Ramos (cell line): ENCODE results near the gene NAV2.

Source experiments
- in situ Hi-C: fragments of 300-500 bp; cut with MboI; formaldehyde crosslinking; loops from one replicate; pipeline ENCODE4 v1.14.3; 2022; ENCODE audit warnings: low sequenced_read_pairs; ENCODE audit not compliant: unreplicated experiment

Gene NAV2

DNA sequence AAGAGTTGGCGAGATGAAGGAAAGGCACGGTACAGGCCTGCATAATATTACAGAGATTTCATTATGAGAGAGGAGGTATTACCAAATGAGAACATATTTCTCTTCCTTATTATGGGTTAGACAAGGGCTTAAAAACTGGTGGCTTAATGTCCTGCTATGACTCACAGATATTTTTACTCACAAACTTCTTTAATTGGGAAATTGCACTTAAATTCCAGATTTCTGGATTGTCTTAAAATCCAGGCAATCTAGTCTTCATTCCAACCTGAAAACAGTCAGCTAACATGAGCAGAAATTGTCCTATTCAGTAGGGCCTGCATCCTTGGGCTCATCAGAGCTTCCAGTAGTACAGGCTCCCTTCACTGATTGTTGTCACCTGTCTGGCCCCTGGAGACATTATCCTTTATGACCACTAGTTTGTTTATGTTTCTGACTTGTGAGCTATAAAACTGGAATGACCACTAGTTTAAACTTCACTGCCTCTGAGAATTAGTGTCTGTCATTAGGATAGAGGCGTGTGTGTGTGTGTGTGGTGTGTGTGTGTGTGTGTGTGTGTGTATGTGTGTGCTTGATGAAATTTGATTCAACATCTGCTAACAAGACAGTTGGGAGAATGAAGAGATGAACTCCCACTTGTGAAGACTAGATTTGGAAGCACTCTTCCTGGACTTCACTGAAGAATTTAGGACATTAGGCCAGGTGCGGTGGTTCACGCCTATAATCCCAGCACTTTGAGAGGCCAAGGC lies 422.5 kb downstream of the NAV2 start:
- in situ Hi-C loops: loop anchor here (25.0 kb wide), 1 partner anchor 573 kb away; no protein-coding TSS in a partner anchor

DNA sequence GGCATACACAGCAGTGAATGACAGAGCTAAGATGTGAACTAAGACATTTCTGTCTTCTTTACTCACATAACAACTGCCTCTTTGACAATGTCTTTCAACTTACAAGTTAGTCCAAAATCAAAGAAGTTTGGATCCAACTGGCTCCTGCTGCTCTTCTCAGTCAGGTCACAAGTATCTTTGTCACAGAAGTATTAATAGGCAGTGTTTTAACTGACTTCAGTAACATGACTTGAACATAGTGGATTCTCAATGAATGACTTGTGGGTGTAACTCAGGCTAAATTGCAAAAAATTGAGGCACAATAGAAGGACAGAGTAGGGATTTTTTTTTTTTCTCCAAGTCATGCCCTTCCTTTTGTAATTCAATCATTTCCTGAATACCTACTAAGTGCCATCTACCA lies 425.0 kb downstream of the NAV2 start:
- in situ Hi-C loops: loop anchor here (25.0 kb wide), 1 partner anchor 575 kb away; no protein-coding TSS in a partner anchor

DNA sequence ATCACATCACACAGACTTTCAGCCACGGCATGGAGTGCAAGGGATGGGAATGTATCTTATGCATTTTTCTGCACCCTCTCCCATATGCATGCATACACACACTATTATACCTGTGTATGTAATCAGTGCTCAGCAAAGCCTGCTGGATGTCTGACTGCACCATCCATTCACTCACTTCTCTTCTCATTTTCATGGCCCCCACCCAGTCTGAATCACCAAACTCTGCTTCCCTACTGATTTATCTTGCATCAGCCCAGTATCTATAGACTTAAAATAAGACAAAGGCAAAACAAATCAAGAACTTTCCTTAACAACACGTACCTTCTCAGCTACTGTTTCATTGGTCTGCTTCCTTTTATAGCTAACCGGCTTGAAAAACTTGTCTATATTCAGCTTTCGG lies 426.1 kb downstream of the NAV2 start:
- in situ Hi-C loops: loop anchor here (25.0 kb wide), 1 partner anchor 576 kb away; no protein-coding TSS in a partner anchor

DNA sequence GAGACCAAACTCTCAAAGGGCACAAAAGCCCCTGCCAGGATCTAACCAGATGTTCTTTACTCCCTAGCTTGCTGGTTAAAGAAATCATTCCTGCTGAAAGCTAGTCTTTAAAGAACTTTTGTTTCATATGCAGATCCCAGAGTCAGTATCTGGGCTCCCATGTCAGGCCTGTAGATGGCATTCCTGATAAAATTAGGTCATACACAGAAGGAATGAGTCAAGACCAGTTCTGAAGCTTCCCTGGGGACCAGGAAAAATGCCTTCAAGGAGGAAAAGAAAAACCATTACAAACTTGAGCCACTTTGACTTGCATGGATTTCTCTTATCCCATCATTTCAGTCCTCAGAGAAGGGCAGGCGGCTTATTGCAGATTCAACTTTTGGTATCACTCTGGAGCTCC lies 441.7 kb downstream of the NAV2 start:
- in situ Hi-C loops: no loop called here

DNA sequence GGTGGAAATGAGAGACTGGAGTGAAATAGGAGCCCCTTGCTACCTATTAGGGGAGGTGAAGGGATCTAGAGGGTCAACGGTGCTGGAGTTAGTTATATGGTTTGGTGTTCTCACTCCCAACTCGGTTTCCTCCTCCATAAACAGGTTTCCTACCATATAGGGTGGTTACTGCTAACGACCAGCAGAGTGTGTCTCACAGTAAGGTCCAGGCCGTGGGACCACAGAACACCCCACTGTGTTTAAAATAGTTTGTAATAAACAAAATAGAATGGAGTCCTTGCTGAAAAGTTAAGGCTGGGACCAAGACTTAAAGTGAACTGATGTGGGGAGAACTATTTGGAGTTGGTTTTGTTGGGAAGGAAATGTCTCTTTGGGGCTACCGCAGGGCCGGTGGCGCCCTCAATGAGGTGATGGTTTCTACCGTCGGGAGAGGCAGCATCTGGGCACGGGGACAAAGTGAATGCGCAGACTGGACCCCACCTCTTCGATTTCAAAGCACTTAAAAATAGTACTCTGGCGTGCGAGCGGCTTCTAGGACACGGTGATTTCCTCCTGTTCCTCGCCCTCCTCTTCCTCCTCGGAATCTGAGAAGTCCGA lies 443.1 kb downstream of the NAV2 start:
- in situ Hi-C loops: no loop called here

DNA sequence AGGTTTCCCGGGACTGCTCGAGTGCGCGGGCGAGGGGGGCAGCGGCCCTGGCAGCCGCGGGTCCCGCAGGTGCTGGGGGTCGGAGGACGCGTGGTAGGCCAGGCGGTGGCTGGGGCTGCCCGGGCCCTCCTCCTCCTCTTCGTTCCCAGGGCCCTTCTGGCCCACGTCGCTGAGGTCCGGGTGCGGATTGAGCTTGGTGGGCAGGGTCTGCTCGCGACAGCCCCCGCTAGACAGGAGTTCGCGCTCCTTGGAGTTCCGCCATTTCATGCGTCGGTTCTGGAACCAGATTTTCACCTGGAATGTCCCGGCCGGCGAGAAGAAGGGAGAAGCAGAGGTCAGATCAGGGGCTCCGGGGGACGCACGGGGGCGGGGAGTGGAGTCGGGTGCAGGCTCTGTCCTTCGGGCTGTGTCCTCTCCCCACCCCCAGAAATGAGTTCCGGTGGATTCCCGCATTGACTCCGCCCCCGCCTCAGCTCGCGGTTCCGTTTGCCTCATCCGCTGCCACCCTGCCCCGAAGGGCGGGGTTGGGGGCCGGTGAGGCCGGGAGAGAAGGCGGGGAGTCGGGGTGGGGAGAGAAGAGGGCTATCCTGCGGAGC lies 443.7 kb downstream of the NAV2 start:
- in situ Hi-C loops: no loop called here

DNA sequence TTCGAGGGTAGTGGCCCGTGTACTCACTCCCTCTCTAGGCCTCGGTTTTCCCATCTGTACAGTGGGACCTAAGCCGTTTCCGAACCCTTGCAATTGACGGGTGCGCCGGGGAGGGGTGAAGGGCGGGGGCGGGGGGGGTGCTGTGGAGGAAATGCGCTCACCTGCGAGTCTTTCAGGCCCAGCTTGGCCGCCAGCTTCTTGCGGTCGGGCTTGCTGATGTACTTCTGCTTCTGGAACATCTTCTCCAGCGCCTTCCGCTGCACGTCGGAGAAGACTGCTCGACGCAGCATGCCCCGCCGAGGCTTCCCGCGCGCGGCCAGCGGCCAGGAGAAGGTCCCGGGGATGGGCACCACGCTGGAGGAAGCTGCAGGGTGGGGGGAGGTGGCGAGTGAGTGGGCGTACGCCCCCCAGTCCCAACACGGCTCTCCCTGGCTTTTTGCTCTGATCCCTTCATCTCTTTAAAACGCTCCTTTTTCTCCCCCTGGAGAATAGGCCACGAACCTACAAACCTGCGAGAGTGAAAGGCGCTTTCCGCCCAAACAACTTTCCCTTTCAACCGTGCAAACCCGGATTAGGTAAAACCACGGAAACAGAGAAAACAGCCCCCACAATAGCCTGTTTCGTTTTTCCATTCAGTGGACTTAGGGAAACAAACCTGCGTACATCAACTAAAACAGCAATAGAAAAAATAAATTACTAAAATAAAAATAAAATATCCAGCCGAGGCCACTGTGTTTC lies 444.4 kb downstream of the NAV2 start:
- in situ Hi-C loops: no loop called here

DNA sequence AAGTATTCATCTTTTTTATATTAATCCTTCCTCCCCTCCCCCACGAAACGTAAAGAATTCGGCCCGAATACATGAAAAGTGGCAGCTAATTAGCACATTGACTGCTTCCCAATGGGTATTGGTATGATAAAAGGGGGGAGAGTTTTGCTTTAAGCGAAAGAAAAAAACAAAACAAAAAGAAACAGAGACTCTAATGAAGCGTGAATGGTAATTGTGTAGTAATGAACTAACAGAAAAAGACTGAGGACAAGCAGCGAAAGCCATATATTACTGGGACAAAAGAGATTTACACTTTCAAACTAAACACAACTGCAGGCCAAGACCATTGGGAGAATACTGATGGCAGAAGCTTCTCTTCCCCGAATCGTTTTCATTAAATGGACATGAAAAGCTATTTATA lies 445.1 kb downstream of the NAV2 start:
- in situ Hi-C loops: no loop called here

DNA sequence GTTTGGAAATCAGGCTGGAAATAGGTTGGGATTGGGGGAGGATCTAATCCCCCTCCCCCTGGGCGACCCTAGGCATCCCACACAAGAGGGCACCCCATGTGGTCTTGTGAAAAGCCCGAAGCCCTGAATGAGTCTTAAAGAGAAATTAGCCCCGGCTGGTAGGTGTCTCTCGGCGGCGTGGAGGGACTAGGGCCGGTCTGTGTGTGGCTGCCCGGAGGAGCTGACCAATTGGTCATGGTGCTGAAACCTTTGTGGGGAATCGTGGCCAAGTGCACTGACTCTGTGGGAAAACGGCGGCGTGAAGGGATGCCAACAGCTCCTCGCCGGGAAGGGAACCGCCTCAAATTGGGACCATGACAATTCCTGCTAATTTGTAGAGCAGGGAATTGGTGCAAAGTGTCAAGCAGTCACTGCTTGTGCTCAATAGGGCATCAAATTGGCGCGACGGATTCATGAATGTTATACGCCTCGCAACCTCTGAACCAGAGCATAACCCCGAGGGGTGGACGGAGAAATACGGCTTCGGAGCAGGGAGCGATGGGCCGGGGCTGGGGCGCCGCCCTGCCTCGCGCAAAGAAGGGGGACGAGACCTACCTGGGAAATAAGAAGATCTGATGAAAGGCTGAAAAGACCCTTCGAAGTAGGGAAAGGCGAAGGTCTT lies 446.1 kb downstream of the NAV2 start:
- in situ Hi-C loops: no loop called here

DNA sequence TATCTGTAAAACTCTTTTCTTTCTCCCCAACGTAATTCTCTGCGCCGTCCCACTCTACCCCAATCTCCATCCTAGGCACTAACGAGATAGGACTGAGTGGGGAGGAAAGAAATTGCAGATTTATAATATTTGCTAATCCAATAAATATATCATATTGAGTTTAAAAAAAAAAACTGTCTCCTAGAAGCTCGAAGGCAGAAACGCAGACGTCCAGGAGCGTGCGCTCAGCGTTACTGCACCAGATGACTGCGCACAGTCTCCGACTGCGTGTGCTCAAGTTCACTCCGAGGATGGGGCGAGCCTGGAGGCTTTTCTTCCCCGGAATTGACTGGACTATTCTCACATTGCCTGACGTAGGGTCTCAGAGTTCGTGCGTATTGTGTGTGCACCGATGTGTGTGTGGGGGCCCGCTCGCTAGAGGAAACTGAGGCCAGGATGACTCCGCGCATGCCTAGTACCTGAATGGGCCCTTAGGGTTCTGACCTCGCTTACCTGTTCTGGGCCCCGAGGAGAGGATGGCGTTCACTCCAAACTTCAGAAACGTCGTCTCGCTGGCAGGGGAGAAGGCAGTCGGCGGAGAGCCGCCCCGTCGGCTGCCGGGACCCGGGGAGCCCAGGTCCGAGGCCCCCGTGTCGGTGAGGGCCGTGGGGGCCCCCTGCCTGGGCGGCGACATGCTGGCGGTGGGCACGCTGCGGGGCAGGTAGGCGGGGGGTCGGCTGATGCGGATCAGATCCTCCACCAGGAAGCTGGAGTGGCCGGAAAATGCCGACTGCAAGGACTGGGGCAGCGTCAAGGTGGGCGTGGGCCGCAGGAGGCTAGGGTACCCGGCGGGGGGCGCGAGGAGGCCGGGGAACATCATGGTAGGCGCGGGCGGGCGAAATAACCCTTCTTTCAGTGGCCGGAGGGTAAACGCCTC lies 447.1 kb downstream of the NAV2 start:
- in situ Hi-C loops: no loop called here

DNA sequence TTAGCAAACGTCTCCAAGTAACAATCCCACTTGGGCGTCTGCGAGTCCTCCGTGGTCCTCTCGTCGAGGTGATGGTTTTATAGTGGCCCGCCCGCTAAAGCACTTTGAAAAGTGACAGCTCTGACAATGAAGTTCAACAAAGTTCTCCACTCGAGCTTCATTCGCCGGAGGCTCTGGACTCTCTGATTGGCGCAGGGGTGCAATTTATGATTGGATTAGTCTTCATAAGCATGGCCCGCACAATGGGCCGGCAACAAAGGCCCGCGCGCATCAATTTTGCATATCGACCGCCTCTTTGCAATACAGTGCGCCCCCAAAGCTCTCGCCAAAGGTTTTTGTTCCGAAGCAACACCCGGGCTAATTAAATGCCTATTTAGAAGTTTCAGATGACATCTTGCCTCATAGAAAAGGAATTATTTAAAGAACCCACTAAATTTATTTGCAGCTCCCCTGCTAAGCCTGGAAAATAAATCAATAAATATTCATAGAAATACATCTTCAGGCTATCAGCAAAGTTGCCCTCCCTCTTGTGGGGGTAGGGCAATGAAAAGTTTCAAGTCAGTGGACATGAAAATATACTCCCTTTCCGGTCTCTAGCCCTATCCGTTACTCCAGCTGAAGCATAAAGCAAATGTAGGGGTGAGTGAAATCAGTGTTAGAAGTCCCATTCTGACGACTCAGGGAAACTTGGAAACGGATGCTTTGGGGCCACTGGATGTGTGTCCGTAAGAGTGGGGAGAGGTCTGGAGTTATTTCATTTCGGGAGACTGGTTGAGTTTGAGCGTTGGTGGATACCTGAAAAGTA lies 448.0 kb downstream of the NAV2 start, which contains the start of gene DBX1:
Gene DBX1, minus strand, starts transcription at position 51 of the 805 bp plus-strand sequence. CDS start 151 bp downstream, outside the sequence.
- in situ Hi-C loops: no loop called here

DNA sequence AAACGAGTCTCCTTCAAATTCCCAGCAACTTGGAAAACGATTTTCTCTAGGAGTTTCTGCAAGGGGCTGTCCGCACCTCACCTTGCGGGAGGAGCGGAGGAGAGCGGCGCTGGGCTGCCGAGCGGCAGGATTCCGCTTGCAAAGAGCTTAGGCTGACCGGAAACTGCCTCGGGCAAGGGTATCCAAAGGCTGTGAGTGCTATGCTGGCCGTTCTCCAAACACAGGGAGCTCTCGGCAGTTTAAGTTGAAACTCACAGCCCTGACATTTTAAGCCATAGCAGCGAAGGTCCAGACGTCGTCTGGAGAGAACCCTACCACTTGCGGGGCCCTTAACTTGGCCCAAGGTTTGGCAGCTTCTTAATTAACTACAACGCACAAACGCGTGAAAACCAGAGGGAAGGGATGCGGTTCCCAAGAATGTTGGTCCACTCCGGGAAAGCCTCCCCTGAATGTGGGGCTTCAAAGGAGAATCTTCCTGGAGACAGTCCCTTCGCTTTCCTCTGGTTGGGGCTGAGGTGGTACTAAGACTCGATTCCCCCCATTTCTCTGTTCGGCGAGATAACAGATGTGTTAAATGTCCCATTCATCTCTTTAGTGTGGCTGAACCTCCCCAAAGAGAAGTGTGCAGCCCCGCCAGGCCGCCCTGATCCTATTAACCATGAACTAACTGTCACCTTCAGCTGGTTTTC lies 448.7 kb downstream of the NAV2 start:
- in situ Hi-C loops: no loop called here

DNA sequence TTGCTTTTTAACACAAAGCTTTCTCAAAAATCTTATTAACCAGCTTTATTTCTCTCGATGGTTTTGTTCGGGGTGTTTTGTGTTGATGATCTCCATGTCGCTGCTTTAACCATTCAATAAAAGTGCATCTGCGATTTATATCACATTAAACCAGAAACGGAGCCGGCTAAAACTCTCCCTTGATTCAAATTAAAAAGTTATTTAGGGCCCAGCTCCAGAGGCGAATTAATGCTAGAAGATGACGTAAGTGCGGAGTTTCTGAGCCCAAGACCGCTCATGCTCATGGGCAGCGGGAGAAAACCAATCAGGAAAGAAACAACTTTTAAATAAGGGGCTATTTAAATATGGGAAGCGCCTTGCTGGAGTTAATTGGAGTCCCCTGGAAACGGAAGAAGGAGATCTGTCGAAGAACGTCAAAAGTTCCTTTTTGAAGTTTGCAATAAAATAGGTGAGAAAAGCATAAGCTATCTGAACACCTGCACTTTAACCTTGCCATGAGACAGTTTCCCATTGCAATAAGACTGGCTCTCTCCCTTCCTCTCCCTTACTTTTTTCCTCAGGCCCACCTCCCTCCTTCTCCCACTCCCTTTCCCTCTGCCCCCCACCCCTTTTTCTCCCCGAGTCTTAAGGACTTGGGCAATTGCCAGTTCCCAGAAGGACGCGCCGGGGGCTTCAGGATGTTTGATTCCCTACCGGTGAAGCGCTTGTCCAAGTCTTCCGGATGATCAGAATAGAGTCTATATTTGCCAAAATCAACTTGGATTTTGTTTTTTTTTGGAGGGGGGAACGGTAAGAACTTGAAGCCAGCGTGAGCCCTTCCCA lies 449.5 kb downstream of the NAV2 start:
- in situ Hi-C loops: no loop called here

DNA sequence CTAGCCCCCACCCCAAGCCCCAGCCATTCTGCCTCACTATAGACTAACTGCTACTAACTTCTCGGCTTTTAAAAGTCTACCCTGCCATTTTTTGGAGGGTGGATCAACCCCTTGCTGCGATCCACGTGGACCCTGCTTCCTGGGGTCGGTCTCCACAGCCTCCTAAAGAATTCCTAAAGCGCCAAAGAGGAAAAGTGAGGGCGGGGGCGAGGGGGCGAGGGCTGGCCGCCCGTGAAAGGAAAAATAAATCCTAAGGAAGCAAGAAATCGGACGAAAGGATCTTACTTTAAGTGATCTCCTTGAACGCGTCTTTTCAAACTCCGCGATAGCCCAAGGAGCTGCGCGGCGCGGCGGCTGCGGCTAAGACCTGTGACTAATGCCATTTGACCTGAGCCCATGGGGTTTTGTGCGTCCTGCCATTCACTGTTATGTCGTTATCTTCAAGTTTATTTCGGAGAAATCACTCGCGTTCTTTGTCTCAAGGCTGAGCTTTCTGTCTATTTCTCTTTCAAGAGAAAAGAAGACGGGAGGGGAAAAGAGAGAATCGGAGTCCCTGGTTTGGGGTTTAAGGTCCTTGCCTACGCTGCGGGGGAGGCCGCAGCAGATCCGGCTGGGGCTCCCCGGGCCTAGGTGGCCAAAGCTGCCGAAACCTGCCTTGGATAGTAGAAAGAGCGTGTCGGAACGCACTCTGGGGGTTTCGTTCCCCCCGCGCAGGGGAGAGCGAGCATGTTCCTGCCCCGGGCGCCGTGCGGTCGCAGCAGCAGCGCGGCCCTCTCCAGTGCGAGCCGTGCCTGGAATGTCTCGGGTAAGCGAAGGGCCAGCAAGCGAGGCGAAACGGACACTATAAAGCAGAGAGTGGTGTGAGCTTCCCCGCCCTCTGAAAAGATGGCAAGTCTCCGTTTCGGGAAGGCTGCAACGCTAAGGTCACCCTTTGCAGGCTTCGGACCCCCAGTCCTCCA lies 450.5 kb downstream of the NAV2 start:
- in situ Hi-C loops: no loop called here

DNA sequence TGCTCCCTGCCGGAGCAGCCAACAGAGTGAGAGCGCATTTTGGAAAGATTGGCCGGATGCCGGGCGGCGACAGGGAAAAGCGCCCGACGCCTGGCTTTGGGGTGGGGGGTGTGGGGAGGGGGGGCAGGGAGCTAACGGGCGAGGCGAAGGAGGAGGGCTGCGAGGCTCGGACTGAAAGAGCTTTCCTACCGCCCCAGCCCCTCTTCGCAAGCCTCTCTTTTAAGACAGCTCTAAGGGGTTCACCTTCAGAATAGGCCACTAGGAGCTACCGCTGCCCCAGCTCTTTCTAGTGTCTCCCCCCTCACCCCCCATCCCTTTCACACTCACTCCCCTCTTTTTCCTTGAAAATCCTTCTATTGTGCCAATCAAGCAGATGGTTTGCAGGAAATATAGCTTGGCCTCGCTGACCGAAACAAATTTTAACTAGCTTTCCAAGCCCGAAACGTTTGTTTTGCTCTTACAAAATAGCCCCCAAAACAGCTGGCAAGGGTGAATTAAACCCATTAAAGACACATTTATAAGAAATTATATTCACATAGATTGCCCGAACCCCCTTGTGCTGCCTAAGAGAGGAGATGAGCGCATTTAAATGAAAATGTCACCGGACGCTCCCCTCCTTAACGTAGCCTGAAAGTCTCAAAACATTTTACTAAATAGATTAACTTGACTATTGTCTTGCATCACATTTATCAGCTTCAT lies 451.3 kb downstream of the NAV2 start:
- in situ Hi-C loops: no loop called here
